HG03342 (cell line): ENCODE data around the gene FAM149B1.

ENCODE experiments used
- ATAC-seq: cut with Tn5 transposase; IDR thresholded peaks from one replicate; pipeline ENCODE4 v1.9.1; 2021; ENCODE audit warnings: mild to moderate bottlenecking, moderate library complexity; ENCODE audit not compliant: unreplicated experiment

Gene FAM149B1

GRCh38 chr10:73263693-73264347, 95.9 kb downstream of the FAM149B1 start:
- ATAC-seq, result no peak

DNA sequence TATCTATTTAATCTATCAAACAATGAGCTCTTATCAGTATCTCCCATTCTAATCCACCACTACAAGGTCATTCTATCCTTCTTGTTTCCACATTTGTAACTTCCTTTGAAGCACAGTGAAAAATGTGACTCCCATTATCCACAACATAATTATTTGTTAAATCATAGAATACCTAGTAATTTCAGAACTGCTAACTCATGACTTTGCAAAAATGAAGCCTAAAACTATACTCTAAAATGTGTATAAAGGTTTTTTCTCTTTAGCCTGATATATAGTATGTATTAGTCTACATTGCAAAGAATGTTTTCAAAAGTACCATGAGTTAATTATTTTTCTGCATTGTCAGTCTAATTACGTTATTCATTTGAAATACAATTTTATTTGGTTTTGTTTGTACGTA, 96.5 kb downstream of the FAM149B1 start:
- no peak for ATAC-seq

GRCh38 chr10:73281097-73281496, 113.2 kb downstream of the FAM149B1 start:
- no peak for ATAC-seq

- no peak for ATAC-seq
These were observed 119.5 kb downstream of the FAM149B1 start for GRCh38 chr10:73287441-73287840.

DNA sequence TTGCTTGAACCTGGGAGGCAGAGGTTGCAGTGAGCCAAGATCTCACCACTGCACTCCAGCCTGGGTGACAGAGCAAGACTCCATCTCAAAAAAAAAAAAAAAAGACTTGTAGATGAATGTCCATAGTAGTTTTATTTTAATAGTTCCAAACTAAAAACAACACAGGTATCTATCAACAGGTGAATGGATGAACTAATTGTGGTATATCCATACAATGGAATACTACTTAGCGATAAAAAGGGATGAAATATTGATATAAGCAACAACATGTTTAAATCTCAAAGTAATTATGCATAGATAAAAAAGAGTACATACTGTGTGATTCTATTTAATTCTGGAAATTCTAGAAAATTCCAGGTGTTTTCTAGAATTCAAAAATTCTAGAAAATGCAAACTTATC, 122.0 kb downstream of the FAM149B1 start:
- no peak for ATAC-seq

GRCh38 chr10:73293461-73293860, 125.5 kb downstream of the FAM149B1 start:
- ATAC-seq, result no peak
